ENCODE data around the gene PEX5L.
"Not testable (repeated sequence)": the region's sequence is repeated elsewhere in the genome, so short reads cannot be mapped to it uniquely, and the experiment has no call there.

Gene PEX5L

DNA sequence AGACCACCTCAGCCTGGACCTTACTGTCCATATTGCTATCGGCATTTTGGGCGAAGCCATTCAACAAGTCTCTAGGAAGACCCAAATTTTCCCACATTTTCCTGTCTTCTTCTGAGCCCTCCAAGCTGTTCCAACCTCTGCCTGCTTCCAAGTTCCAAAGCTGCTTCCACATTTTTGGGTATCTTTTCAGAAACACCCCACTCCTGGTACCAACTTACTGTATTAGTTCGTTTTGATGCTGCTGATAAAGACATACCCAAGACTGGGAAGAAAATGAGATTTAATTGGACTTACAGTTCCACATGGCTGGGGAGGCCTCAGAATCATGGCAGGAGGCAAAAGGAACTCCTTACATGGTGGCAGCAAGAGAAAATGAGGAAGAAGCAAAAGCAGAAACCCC, 28.4 kb downstream of the PEX5L start:
- DNase-seq: not testable (repeated sequence)

DNA sequence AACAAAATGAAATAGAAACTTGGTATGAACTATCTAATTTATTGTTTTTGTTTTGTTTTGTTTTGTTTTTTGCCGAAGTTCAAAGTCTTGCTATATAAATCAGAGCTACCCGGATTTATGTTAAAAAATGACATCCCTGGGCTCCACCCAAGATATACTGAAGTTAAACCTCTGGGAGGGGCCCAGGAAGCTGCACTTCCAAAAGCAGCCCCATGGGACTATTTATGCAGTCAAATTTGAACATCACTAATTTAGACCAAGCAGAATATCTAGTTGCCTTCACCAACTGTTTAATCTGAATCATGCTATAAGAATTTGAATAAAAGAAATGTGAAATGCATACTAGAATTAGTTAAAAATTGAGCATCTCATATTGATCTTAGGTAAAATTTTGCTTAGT, 32.2 kb downstream of the PEX5L start:
- DNase-seq: no peak

DNA sequence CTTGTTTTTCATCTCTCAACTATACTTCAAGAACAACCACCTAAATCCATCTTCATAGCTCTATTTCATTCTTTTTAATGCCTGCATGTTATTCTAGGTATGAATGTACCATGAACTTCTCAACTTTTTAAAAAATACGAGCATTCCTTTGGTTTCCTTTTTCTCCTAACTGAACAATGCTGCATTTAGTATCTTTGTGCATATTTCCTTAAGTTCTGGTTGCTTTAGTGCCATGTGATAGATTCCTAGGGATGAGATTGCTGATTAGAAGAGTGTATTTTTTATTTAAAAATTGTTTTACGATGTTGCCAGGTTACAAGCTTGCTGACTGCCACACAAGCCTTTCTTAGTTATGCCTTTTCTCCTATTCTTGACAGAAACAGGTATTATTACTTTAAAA, 34.7 kb downstream of the PEX5L start:
- DNase-seq: no peak

DNA sequence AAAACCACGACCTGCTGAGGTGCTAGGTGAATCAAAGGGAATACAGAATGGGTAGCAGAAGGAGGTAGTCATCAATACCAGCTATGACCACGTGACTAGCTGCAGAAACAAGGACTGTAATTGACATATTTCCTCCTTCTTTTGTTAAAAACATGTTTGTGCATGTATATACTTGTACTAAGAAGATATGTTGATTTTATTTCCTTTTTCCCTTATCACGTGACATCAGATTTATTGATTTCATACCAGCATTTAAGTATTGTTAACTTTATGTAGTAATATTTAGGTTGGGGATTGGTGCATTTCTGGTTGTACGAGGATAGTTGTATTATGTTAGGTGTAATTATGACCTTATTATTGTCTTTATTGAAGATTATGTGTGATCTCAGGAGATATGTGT, 36.2 kb downstream of the PEX5L start:
- DNase-seq: no peak

DNA sequence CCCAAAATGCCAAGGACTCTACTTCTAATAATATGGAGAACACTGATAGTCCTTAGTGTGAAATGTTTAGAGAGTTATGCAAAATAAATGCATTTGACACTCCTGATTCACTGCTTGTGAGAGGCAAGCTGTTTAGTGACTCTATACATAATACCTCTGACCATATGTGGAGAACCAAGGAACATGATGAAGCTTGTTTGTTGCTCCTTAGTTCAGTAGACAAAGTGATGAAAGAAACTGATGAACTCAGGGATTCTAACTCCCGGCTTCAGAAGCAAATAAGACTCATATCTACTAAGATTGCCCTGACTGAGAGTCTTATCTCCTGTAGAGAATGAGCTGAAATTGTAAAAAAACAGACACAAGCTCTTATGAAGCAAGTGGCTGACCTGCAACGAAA, 41.3 kb downstream of the PEX5L start:
- DNase-seq: no peak

GRCh38 chr3:179991883-179992282, 44.9 kb downstream of the PEX5L start:
- no peak for DNase-seq

DNA sequence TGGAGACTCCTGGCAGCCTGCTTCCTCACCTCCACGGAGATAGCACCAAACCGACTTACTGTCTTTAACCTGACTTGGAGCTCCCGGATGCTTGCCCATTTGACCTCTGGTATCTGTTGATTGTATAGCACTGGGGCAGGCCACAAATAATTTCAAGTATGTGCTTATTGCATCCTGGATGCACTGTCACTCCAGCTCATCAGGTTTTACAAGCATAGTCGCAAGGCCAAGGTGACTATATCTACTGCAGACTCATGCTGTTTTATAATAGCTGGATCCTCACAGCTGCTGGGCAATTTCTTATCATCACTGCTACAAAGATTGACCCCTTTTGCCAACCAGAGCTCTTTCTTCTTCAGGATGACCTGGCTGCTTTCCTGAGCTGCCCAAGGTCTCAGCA, 45.6 kb downstream of the PEX5L start:
- DNase-seq: no peak

DNA sequence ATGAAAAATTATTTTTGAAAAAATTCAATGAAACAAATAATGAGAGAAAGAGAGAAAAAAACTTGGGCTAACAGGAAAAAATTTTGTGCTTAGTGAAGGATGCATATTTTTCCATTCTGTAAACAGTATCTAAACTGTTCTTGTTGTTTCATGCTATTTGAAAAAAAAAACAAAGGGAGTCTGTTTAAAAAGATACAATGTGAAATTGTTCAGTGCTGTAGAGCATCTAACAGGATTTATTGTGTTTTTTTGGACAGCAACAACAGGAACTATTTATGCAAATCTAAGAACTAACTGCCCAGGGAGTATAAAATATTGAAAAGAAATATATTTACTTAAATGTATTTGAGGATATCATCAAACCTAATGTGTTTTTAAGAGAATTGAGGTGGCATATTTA, 55.1 kb downstream of the PEX5L start:
- DNase-seq: no peak

- DNase-seq: no peak
These were observed 59.4 kb downstream of the PEX5L start for GRCh38 chr3:179977356-179977755.

GRCh38 chr3:179973931-179974361, 62.8 kb downstream of the PEX5L start:
- no peak for DNase-seq

DNA sequence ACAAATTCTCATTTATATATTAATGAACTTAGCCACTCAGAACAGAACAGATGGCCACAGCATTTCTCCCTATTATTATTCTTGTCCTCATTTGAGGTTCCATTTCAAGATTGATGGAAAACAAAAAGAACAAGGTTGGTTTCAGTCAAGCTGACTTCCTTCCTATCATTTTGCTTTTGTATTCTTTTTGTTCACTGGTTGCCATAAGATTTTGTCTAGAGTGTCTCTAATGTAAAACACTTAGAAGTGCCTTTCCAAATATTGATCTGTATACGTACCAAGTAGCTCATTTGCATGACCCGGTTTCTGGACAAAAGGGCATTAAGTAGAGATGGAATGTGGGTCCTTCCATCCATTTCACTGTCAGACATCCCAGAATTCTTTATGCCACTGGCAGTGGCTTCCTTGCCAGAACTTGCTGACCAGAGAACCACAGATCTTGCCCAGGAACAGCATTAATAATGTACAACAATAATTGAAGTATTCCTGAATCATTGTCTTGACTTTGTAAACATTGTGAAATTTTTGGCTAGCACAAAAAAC, 63.8 kb downstream of the PEX5L start:
- DNase-seq: no peak

GRCh38 chr3:179971280-179971679, 65.5 kb downstream of the PEX5L start:
- no peak for DNase-seq

DNA sequence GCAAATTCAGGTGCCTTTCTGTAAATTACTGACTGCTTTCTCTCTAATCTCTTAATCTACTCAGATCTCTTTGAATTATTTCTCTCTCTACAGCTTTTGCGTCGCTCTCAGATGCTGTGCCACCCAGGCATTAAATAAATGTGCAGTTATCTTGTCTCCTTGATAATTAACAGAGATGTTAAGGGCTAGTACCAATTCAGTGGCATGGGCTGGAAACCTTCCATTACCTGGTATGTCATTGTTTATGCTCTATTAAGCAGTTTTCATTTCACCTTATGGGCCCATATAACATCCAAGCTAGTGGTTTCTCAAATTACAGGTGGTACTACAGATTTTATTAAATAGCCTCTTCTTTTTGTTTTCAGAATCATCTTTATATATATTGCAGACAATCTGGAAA, 66.0 kb downstream of the PEX5L start:
- DNase-seq: no peak

DNA sequence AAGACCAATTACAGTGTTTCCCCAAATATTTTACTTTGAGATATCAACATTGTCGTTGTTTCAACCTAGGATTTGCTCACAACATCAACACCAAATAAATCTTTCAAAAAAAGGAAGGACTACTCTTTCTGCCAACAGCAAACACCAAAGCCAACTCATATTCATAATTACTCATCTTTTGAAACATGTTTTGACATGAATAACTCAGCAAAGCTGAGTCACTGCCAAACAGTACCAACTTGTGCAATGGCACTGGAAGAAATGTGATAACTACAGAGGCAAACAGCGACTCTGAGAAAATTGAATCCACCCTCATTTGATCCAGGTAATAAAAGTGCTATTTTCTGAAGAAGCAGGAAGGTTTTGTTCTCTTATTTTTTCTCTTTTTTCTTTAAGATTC, 67.2 kb downstream of the PEX5L start:
- DNase-seq: no peak

- no peak for DNase-seq
These were observed 69.1 kb downstream of the PEX5L start for GRCh38 chr3:179967622-179968021.

DNA sequence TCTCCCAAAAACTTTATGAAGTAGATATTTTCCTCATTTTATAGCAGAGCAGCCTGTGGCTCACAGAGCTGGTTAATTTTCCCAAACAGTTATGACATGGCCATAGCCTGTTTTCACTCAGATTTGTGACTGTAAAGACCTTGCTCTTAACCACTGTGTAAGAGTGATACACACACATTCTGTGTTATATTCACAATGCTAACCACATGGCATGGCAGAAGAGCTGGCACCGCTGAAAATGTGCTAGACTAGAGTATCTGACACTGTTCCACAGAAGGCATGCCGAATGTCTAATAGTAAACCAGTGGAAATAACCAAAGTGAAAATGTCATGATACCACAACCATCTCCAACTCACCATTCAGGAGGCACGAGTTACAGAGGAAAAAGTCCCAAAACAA, 71.8 kb downstream of the PEX5L start:
- no peak for DNase-seq

DNA sequence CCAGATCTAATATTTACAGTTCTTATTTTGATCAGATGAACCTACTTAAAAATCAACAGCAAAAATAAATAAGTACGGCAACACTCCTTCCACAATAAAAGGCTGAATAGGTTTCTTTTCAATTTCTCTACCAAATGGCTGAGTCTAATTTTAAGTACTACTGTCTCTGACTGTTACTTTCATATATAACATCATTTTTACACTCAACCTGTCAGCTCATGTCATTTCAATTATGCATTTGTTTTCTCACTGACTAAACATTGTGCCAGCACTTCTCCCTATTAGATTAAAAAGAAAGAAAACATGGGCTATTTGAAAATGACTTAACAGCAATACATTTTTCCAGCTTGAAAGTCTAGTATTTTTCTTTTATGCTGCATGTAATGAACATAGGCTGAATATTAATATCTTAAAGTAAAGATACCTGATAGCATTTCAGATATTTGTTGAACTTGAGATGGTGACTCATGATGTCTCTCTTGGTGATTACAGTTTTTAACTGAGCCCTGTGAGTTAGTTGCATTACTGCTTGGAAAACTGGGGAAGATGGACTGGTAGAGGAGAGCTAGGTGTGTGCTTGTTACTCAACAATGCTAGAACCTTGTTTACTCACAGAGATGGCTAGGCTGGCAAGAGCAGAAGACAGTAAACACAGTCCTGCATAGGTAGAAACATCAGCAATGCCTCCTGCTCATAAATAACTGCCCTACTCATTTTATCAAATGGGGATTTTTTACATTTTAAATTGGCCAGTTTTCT, 73.9 kb downstream of the PEX5L start:
- no peak for DNase-seq

DNA sequence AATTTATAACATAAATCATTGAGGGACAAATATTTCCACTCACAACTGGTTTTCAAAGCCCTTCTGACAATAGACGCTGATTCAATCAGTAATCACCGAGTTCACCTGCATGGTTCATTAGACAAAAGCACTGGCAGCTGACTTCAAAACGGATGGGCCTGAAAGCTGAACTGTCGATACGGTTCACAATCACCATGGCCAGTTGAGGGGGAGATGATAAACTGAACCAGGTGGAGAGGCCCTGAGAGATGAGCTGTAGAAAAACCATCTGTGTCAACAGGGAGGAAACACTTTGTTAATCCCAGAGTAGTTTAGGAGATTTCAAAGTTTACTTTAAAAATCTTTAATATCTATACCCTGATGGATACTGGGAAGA, 75.0 kb downstream of the PEX5L start:
- DNase-seq: no peak

GRCh38 chr3:179961071-179961702, 75.5 kb downstream of the PEX5L start:
- DNase-seq: no peak

DNA sequence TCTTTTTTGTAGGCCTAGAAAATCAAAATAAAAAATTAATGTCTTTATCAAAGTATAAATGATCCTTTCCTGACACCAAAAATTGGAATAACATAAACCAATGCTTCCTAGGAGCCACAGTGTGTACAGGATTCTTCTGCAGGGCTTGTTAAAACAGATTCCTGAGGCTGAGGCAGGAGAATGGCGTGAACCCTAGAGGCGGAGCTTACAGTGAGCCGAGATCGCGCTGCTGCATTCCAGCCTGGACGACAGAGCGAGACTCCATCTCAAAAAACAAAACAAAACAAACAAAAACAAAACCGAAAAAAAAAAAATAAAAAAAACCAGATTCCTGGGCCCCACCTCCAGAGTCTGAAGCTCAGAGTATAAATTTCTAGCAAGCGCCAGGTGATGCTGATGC, 78.0 kb downstream of the PEX5L start:
- no peak for DNase-seq

- DNase-seq: no peak
These were observed 78.6 kb downstream of the PEX5L start for GRCh38 chr3:179958143-179958542.

DNA sequence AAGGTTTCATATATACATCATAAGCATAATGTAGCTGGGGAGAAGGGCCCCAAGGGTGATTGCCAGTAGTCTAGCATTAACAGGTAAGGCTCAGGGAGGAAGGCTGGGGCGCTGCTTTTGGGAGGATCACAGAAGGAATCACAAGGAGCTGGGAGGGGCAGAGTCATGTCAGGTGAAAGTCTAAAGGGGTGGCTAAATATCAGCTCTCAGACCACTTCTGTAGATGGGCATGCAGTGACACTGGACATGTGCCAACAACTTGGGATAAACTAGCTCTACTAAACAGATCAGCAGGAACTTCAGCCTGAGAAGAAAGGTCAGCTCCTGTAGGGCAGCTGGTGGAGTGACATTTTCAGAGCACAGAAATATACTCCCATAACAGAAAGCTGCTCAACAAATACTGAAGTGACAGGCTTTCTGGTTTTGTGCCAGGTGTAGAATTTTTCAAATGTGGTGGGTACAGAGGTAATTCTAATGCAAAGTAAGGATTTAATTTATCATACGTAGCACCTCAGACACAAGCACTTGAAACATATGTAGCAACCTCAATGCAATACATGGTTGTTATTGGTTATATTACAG, 79.4 kb downstream of the PEX5L start:
- DNase-seq: no peak

DNA sequence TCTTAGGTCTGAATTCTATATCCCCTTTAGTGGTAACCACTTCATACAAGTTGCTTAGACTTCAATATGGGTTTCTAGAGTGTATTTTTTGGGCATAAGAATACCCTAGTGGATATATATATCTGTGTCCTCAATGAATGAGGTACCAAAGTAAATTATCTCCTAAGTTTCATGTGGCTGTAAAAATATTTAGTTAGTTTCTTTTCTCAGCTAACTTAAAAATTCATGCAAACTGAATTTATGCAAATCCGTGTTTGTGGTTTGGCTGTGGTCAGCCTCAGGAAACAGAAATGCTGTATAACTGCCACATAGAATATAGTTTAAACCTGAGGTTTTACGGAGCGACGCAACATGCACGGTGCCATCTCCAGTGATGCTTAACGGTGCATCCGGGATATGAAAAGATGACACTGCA, 80.3 kb downstream of the PEX5L start:
- peak; percentile 20 for DNase-seq

- no peak for DNase-seq
These were observed 80.9 kb downstream of the PEX5L start for GRCh38 chr3:179955809-179956208.
